ENCODE data around the gene CRY1.
"Not testable (repeated sequence)": the region's sequence is repeated elsewhere in the genome, so short reads cannot be mapped to it uniquely, and the experiment has no call there.

The CRY1 gene

DNA sequence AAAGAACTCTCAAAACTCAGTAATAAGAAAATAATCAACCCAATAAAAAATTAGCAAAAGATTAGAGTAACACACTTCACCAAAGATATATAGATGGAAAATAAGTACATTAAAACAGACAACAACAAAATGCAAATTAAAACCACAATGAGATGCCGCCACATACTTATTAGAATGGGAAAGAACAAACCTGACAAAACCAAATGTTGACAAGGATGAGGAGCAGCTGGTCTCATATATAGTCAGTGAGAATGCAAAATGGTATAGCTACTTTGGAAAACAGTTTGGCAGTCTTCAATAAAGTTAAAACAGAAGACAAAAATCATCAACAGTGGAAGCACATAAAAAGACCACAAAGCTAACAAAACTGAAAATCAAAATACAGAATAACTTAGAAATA lies 29.1 kb downstream of the CRY1 start:
- DNase-seq (ENCODE audit: low spot score) = no peak

DNA sequence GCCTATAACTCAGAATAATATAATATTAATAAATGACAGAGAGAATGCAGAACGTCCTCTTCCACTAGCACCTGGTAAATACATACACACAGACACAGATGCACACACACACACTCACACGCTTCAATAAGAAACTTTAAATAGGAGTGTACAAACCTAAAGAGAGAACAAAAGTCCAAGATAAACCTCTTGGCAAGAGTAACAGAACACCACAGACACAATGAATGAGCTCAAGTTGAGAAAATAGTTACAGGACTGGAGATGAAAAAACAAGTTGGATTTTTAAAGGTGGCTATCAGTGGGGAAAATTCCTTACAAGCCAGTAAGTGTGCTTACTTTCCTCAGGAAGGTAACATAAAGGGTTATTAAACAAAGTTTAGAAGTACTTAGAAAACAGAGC lies 35.2 kb downstream of the CRY1 start:
- no peak for DNase-seq (ENCODE audit: low spot score)

DNA sequence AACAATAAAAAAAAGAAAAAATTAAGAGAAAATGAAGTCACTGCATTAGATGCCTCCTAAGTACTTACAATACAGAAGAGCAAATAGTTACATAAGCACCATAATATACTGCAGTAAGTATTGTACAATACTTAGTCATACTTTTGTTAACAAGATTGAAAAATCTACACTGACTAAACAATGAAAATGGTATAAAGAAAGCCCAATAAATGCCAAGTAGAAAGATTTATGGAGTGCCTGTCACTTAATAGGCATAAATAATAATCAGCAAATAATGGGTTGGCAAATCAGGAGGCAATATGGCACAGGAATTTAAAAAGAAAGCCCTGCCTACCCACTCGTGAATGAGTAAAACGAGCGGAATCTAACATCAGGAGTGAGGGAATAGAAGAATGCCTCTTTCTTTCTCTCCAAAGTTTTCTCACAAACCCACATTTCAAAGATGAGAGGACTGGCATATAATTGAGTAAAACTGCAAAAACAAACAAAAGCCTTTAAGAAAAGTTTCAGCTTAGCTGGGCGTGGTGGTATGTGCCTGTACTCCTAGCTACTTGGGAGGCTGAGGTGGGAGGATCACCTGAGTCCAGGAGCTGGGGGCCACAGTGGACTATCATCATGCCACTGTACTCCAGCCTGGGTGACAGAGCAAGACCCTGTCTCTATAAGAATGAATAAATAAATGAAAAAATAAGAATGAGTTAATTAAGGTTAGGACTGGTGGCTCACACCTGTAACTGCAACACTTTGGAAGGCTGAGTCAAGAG lies 36.1 kb downstream of the CRY1 start:
- no peak for DNase-seq (ENCODE audit: low spot score)

- DNase-seq (ENCODE audit: low spot score) = no peak
Measured at GRCh38 chr12:107053709-107054108, 39.6 kb downstream of the CRY1 start.

DNA sequence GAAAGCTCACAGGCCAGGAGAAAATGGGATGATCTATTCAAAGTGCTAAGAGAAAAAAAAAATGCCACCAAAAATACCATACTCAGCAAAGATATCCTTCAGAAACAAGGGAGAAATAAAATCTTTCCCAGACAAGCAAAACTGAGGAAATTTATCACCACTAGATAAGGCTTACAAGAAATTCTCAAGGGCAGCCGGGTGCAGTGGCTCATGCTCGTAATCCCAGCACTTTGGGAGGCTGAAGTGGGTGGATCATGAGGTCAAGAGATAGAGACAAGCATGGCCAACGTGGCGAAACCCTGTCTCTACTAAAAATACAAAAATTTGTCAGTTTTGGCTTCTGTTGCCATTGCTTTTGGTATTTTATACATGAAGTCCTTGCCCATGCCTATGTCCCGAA lies 48.2 kb downstream of the CRY1 start:
- no peak for DNase-seq (ENCODE audit: low spot score)

GRCh38 chr12:107042801-107043200 lies 50.5 kb downstream of the CRY1 start:
- DNase-seq (ENCODE audit: low spot score) = no peak

- DNase-seq (ENCODE audit: low spot score) = no peak
Measured at GRCh38 chr12:107035733-107036132, 57.6 kb downstream of the CRY1 start.

DNA sequence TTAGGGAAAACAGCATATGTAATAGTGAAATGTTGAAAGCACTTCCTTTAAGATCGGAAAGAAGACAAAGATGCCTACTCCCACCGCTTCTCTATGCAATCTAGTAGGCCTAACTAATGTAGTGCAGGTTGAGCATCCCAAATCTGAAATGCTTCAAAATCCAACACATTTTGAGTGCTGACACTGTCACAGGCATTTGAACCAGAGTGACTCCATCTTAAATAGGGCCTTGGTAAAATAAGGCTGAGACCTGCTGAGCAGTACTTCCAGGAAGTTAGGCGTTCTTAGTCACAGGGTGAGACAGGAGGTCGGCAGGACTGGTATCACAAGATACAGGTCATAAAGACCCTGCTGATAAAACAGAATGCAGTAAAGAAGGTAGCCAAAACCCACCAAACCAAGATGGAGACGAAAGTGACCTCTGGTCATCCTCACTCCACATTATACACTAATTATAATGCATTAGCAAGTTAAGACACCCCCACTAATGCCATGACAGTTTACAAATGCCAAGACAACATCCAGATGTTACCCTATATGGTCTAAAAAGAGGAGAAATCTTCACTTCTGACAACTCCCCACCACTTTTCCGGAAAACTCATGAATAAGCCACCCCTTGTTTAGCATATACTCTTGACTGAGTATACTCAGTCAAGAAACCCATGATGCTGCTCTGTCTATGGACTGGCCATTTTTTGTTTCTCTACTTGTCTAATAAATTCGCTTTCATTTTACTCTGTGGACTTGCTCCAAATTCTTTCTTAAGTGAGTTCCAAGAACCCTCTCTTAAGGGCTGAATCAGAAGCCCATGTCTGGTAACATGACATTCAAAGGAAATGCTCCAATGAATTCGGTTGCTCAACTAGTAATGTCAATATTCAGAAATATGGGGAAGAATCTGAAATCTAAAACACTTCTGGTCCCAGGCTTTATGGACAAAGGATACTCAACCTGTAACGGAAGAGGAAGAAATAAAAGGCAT lies 59.3 kb downstream of the CRY1 start:
- no peak for DNase-seq (ENCODE audit: low spot score)

- DNase-seq (ENCODE audit: low spot score) = no peak
Measured at GRCh38 chr12:107032266-107032665, 61.1 kb downstream of the CRY1 start.

DNA sequence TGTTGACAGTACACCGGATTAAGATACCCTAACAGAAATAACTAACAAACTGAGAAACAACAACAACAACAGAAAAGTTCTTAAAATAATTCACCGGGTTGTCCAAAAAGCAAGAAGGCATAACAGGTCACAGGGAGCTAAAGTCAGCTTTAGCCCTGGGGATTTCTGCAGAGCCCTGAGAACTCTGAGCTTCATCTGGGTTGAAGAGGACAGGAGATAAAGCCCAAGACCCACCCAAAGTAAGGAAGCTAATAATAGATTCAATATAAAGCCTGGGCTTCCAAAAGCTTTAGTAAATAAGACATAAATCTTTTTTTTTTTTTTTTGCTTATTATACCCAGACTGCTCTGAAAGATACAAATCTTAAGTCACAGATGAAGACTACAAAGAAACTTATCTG lies 62.3 kb downstream of the CRY1 start:
- no peak for DNase-seq (ENCODE audit: low spot score)

DNA sequence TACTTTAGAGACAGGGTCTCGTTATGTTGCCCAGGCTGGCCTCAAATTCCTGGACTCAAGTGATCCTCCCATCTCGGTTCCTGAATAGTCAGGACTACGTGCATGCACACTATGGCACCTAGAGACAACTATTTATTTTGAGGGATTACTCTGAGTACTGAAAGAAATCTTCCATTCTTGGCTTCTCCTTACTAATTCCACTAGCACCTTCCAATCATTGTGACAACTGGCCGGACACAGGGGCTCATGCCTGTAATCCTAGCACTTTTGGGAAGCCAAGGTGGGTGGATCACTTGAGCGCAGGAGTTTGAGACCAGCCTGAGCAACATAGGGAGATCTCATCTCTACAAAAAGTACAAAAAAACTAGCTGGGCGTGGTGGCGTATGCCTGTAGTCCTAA lies 64.3 kb downstream of the CRY1 start:
- no peak for DNase-seq (ENCODE audit: low spot score)

DNA sequence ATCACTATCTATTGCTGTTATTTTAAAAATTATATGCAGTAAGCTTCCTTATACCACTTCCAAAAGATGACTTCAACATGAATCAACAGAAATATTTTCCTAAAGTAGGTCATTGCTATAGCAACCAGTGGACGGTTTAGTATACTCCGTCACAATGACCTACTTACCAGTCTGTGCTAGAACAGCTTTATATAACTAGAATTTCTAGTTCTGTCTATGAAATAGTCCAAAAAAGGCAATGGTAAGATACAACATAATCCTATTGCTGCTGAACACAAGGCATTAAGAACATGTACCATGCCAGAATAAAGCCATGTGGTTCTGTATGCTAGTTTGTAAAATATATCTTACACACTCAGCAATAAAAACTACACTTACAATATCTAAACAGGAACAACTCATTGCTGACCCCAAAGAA lies 65.7 kb downstream of the CRY1 start:
- DNase-seq (ENCODE audit: low spot score) = peak; percentile 69

- DNase-seq (ENCODE audit: low spot score) = no peak
Measured at GRCh38 chr12:107026806-107027635, 66.3 kb downstream of the CRY1 start.

DNA sequence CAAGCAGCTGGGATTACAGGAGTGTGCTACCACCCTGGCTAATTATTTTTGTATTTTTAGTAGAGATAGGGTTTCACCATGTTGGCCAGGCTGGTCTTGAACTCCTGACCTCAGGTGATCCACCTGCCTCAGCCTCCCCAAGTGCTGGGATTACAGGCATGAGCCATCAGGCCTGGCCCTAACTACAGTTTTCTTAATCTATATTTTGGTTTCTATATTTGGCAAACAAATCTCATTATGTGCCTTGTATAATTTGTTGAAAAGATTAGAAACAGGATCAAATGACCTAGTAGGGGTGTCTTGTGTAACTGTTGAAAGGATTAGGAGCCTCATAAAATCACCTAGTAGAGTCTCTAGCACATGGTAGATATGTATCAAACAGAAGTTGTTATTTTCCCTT lies 67.0 kb downstream of the CRY1 start:
- DNase-seq (ENCODE audit: low spot score) = not testable (repeated sequence)

DNA sequence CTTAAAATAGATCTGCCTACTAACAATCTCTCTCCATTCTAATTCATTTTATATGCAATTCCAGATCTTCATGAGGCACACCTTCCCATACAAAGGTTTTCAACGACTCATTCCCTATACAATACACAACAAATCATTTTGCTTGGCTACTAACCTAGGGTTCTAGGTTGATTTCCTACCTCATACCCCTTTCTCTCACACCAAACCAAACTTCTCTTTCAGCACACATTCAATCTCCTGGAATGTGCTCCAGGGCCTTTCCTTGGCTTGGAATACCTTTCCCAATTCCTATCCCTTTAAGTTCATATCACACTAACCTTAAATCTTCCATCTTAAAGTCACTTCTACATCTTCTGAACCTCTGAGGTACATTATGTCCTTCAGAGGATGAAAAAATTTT lies 67.7 kb downstream of the CRY1 start:
- no peak for DNase-seq (ENCODE audit: low spot score)

- no peak for DNase-seq (ENCODE audit: low spot score)
Measured at GRCh38 chr12:107019546-107019945, 73.8 kb downstream of the CRY1 start.

GRCh38 chr12:107017042-107017441 lies 76.3 kb downstream of the CRY1 start:
- DNase-seq (ENCODE audit: low spot score) = no peak

DNA sequence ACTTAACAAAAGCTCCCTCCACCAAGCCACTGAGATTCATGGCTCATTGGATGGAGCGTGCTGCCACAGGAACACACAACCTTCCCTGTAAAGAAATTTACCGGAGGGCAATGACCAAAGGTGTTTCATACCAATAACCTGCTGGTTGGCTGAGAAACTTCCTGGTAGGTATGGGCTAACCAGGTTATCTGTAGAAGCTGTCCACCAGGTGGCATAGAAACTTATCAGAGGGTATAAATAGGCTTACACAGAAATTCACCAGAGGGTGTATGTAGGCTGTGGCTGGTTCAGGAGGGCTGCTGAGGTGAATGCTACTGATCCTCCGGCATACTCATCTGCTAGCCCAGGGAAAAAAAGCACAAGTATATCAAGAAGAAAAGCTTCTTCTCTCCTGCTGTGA lies 79.3 kb downstream of the CRY1 start:
- peak; percentile 48 for DNase-seq (ENCODE audit: low spot score)

DNA sequence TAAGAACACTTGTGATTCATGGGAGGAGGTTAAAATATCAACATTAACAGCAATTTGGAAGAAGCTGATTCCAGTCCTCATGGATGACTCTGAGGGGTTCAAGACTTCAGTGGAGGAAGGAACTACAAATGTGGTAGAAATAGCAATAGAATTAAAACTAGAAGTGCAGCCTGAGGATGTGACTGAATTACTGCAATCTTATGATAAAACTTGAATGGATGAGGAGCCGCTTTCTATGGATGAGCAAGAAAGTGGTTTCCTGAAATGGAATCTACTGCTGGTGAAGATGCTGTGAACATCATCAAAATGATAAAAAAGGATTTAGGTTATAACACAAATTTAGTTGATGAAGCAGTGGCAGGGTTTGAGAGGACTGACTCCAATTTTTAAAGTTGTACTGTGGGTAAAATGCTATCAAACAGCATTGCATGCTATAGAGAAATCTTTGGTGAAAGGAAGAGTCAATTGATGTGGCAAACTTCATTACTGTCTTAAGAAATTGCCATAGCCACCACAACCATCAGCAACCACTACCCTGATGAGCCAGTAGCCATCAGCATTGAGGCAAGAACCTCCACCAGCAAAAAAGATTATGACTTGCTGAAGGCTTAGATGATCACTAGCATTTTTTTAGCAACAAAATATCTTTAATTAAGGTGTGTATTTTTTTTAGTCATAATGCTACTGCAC lies 80.5 kb downstream of the CRY1 start:
- no peak for DNase-seq (ENCODE audit: low spot score)

GRCh38 chr12:107011519-107011918 lies 81.8 kb downstream of the CRY1 start:
- DNase-seq (ENCODE audit: low spot score) = no peak

DNA sequence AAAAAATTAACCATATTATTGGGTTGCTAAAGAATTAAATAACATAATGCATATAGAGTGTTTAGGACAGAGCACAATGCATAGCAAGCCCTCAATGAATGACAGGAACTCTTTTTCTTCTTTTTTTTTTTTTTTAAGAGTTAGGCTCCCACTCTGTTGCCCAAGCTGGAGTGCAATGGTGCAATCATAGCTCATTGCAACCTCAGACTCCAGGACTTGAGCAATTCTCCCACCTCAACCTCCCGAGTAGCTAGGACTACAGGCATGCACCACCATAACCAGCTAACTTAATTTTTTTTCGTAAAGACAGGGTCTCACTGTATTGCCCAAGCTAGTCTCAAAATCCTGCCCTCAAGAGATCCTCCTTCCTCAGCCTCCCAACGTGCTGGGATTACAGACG lies 85.9 kb downstream of the CRY1 start:
- no peak for DNase-seq (ENCODE audit: low spot score)

- DNase-seq (ENCODE audit: low spot score) = not testable (repeated sequence)
Measured at GRCh38 chr12:107002665-107003064, 90.7 kb downstream of the CRY1 start.
